ENCODE measurements around the gene DPH7. TPM values are rescaled to one million over a fixed set of nuclear protein-coding genes. Genes with fewer than 3 reads are reported as not detected.
"Not testable (repeated sequence)": the region's sequence is repeated elsewhere in the genome, so short reads cannot be mapped to it uniquely, and the experiment has no call there.

The DPH7 gene
- polyA plus RNA-seq (2013, experiment 1 of 2; ENCODE audit: insufficient read length) = 19.6 TPM
- polyA plus RNA-seq (2013, experiment 2 of 2; ENCODE audit: insufficient read length) = 19.9 TPM

DNA sequence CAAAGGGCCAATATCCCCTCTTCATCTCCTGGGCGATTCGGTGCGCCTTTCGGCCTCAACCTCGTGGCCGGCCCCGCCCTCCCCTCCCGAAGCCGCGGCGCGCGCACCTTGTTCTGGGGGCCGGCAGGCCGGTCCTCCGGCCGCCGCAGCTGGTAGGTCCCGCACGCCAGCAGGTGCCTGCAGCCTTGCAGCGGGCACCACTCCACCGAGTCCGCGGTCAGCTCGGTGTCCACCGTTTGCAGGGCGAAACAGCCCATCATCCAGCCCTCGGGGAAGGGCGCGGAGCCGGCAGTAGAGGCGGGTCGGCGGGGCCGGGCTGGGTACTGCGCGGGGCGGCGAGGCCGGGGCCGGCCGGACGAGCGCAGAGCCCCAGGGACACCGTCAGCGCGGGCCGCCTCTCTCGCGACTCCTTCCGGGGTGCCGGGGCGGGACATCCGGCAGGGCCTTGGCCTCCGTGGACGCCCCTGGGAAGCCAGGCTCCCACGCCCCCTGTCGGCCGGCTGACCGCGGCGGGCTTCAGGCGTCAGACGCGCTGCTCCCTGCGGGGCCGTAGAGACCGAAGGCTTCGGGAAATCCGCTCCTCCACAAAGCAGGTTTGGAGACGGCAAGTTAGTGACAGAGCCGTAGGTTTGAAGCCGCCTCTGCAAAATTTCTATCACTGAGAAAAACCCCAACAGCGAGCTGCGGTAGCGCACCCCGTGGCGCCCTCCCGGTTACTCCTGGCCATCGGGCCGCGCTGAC is at the start of gene DPH7:
Gene DPH7 (minus strand): TSS at position 408 of the 741 bp plus-strand sequence. CDS start 148 bp downstream, at position 260.
- peak; percentile 91 for DNase-seq

DNA sequence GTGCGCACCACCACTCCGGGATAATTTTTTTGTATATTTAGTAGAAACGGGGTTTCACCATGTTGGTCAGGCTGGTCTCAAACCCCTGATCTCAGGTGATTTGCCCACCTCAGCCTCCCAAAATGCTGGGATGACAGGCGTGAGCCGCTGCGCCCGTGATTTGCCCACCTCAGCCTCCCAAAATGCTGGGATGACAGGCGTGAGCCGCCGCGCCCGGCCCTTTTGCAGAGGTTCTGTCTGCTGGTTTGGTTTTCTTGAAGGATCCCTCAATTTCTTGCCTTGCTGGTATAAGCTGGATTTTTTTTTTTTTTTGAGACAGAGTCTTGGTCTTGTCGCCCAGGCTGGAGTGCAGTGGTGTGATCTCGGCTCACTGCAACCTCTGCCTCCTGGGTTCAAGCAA is 48.7 kb upstream of the DPH7 start:
- not testable (repeated sequence) for DNase-seq

DNA sequence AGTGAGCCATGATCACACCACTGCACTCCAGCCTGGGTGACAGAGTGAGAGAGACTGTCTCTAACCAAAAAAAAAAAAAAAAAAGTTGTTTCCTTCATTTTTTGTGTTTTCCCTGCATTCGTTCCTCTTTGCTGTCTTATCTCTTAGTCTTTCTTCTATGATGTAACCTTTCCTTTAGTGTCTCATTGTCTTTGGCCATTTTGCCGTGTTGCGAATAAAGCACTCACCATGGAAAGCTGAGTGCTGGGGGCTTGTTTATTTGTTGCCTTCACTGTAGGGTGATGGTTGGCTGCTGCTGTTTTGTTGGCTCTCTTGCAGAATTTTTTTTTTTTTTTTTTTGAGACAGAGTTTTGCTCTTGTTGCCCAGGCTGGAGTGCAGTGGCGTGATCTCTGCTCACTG is 47.7 kb upstream of the DPH7 start:
- no peak for DNase-seq

DNA sequence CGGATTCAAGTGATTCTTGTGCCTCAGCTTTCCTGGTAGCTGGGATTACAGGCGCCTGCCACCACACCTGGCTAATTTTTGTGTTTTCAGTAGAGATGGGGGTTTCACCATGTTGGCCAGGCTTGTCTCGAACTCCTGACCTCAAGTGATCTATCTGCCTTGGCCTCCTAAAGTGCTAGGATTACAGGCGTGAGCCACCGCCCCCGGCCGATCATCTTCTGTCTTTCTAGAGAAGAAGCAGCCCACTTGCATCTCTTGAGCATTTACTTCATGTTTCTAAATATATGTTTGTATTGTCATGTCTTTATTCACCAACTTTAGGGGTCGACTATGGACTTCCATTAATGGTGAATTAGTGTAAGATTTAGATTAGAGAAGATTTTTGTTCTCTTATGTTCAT is 43.5 kb upstream of the DPH7 start:
- not testable (repeated sequence) for DNase-seq

DNA sequence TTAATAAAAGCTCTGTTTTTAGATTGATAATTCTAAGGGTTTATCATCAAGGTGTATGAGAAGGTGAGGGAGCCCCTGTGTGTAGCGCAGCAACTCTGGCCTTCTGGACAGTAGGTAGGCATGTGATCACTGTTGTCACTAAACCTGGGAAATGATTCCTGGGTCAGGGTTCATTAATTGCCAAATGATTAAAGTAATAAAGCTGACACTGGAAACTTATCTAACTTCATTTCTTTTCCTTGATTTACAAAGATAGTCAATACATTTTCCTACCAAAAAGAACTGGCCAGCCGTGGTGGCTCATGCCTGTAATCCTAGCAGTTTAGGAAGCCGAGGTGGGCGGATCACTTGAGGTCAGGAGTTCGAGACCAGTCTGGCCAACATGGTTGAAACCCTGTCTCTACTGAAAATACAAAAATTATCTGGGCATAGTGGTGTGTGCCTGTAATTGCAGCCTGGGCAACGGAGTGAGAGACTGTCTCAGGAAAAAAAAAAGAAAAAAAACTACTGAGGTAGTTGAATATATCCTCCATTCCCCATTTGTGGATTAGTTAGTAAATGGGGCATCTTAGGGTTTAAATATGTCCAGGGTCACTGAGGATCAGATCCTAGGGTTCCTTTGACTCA is 42.5 kb upstream of the DPH7 start:
- peak; percentile 22 for DNase-seq

DNA sequence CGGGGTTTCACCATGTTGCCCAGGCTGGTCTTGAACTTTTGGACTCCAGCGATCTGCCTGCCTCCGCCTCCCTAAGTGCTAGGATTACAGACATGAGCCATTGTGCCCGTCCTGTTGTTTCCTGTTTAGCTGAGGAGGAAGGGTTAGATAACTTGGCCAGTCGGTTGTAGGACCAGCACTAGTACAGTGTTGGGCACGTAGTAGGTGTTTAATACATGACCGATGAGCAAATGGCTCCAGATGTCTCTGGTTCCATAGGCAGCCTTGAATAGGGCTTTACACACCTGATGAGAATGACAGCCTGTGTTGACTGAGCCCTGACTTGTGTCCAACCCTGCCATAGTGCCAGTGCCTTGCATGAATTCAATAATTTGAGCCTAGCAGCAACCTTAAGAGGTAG is 41.9 kb upstream of the DPH7 start:
- DNase-seq = no peak

DNA sequence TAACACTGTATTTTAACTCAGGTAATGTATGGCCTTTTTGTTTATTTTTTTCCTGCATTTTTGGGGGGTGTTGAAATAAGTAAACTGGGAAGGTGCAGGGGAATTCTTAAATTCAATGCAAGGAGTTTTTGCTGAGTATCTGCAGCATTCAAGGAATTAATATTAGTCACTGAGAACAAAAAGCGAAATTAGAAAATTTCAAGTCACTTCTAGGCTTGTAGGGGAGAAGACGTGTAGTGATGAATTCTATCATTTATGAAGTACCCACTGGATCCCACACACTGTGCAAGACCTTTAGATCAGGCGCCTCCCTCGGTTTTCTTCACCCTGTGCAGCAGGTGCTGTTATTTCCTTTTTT is 41.3 kb upstream of the DPH7 start:
- DNase-seq = no peak

DNA sequence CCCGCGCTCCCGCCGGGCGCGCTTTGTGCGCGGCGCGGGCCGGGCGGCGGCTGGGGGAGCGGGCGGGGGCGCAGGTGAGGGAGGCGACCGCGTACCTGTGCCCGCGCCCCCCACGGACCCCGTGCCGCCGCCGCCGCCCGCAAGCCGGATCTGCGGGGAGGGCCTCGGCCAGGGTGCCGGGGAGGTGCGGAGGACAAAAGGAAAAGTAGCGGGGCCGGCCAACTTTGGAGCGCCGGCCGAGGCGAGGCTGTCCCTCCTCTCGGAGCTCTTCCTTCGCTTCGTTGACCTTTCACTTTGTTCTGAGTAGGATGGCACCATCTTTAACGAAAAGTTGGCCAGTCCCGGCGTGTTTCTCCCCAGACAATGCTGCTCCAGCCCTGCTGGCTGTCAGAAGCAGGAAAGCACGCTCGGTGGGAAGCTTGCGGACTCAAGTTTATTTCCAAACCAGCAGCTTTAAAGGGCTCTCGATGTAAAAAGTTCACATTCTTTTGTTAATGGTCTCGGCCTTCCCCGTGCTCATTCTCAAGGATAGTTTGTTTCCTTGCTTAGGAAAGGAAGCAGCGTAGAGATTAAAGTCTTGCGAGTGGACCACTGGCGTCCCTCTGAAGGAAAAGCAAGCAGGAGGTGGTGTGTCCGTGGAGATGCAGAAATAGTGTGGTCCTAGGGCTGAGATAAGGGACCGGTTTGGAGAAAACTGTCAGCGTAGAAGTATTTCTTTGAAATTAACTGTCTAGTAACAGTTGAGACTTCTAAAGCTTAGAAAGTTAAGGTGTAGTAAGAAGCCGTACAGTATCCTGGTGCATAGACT is 40.7 kb upstream of the DPH7 start:
- DNase-seq = peak; percentile 36

DNA sequence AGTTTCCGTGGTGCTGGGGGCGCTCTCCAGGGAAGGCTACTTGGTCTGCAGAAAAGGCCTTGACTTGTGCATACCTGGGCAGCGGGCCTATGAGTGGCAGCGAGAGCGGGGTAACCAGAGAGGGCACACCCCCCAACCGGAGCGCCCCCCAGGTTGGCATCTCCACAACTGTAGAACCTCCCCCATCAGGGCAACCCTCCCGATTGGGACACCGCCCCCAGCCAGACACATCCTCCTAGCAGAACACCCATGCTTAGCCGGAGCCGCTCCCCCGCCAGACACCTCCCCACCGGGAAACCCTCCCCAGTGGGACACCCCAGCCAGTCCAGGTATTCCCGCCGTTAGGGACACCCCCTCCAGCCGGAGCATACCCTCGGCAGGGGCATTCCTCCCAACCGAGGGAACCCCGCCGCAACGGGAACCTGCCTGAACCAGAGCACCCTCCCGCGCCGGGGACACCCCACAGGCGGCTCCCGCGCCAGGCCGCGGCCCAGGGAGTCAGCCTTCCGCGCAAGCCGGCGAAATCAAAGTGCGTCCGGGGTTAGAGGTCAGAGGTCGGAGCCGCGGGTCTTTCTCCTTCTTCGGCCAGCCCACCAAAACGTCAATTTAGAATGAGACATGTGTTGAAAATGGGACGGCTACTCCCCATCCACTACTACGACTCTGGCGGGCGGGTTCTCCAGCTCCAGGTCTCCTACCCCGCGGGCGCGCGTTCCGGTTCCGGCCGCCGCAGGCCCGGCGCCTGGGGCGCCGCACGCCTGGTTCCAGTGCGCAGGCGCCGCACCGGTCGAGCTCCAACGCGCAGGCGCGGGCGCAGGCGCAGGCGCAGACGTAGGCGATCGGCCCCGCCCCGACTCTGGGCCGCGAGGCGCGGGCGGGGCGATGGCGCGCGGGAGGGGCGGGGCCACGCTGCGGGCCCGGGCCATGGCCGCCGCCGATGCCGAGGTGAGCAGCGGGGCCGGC is 39.7 kb upstream of the DPH7 start, which contains the start of gene EHMT1:
Gene EHMT1 (plus strand): TSS at position 901 of the 963 bp plus-strand sequence. CDS start 24 bp downstream, at position 925.
- peak; percentile 88 for DNase-seq

DNA sequence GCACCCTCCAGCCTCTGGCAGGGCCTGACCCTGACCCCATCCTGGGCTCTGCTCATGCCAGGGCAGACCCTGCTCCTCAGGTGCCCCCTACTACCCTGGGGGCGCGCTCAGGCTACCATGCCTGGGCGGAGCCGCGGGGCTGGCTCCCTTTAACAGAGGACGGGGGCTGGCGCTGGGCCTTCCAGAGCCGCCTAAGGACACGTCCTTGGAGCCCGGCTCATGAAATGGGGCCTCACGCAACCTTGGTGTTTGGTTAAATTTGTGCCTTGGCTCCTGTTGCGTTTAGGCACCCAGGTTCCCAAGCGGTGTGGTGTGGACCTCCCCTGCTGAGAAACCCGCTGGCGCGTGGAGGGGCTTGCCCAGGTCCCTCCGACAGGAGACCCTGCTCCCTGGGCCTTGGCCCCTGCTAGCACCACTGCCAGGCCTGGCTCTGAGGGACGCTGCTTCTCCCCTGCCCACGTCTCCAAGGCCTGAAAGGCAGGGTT is 36.7 kb upstream of the DPH7 start:
- no peak for DNase-seq

DNA sequence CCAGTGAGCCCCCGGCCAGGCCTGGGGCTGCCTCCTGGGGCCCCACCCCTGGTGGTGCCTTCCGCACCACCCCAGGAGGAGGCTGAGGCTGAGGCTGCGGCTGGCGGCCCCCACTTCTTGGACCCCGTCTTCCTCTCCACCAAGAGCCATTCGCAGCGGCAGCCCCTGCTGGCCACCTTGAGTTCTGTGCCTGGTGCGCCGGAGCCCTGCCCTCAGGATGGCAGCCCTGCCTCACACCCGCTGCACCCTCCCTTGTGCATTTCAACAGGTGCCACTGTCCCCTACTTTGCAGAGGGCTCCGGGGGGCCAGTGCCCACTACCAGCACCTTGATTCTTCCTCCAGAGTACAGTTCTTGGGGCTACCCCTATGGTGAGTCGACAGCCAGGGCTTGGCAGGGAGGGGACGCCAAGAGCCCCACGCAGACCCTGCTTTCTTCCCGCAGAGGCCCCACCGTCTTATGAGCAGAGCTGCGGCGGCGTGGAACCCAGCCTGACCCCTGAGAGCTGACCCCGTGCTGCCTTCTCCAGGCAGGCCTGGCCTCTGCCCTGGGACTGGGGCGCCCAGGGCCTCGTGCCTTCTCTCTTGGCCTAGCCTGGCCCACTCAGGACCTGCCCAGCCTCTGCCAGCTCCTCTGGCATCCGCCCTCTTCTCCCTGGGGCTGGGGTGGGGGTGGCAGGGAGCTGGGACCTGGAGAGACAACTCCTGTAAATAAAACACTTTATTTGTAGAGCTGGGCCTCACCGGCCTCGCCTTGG is 36.1 kb upstream of the DPH7 start:
- no peak for DNase-seq

DNA sequence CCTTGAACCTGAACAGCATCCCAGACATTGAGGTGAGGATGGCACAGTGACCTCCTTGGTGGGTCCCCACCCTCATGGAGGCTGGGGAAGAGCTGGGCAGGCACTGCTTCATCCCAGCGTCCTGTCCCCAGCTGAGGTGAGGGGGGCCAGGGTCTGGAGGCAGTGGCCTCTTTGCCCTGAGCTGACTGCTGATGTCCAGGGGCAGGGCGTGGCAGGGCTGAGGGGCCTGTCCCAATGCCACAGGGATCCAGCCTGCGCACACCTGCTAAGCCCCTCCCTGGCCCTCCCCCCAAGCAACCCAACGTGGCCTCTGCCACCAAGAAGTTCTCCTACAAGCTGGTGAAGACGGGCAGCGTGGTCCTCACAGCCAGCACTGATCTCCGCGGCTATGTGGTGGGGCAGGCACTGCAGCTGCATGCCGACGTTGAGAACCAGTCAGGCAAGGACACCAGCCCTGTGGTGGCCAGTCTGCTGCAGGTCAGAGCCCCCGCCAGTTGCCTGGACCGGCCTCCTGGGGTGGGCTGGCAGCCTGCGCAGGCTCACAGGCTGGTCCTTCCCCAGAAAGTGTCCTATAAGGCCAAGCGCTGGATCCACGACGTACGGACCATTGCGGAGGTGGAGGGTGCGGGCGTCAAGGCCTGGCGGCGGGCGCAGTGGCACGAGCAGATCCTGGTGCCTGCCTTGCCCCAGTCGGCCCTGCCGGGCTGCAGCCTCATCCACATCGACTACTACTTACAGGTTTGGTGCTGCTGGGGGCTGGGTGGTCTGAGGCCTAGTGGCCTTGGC is 35.2 kb upstream of the DPH7 start:
- DNase-seq = no peak

DNA sequence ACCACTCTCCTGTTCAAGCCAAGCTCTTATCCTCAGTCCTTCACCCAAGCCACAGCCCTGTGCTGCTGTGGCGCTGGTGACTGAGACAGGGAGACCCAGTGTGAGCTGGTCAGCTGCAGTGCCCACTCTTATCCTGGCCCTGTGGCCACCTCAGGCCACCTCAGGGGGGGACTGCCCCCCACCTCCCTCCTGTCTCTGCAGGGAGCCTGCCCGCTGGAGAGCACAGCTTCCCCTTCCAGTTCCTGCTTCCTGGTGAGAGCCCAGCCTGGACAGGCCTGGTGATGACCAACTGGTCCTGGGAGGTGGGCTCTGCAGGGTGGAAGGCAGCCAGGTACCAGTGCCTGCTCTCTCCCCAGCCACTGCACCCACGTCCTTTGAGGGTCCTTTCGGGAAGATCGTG is 34.5 kb upstream of the DPH7 start:
- DNase-seq = no peak

DNA sequence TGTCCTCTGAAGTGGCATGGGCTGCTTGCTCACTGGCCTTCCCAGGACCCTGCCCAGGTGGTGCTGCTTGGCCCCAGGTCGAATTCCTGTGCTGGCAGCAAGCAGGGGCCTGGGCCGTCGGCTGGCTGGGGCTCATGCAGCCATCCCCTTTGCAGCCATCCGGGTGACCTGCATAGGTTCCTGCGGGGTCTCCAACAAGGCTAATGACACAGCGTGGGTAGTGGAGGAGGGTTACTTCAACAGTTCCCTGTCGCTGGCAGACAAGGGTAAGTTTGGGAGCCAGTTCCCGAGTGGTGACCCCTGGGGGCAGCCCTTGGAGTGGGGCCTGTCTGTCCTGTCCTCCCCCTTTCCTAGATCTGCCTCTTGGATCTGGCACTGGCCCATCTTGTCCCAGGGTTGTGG is 34.0 kb upstream of the DPH7 start:
- no peak for DNase-seq

DNA sequence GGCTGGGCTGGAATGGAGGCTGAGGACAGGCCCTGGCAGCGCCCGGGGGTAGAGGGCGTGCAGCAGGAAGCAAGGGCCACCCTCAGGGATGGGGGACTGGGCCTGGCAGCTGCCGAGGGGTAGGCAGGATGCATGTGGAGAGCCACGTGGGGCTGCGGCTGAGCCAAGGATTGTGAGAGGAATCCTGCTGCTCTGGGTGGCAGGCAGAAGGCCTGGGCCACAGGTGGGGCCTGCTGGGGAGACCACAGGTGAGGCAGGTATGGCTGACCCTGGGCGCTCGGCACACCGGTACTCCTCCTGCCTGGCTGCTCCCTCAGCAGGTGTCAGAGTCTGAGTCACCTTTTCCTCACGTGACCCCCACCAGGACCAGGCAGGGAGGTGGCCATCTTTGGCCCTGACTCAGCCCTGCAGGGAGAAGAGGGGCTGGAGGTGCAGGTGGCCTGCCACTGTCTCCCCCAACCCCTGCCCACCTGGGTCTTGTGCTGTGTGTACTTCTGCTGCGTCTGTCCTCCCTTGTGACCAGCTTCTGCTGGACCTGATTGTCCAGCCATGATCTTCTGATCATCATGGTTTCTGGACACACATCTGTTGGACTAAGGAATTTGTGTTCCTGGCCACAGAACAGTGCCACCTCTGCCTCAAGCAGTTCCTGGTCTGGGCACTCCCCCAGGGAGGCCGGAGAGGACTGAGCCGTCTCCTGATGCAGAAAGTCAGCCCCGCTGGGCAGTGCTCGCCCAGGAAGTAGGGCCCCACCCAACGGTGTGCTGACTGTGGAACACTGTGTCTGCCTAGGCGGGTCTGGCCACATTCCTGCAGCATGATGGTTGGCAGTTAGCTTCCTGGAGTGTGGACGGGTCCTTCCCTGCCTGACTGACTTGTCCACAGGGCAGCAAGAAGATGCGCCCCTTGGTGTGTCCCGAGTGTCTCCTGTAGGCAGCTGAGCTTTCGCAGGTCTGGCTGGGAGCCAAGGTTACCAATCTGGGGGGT is 33.2 kb upstream of the DPH7 start:
- peak; percentile 75 for DNase-seq

DNA sequence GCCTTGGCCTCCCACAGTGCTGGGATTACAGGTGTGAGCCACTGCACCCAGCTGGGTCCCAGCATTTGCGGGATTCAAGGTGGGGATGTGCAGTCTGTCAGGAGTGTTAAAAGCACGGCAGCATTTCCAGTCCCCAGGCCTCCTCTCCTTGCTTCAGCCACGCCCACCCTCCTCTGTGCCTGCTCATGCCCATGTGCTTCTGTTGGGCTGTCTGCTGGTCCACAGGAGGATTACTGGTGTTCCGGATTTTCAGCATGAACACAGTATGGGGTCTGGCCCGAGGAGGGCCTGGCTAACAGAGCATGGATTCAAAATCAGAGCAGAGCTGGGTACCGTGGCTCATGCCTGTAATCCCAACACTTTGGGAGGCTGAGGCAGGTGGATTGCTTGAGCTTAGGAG is 32.2 kb upstream of the DPH7 start:
- DNase-seq = no peak

DNA sequence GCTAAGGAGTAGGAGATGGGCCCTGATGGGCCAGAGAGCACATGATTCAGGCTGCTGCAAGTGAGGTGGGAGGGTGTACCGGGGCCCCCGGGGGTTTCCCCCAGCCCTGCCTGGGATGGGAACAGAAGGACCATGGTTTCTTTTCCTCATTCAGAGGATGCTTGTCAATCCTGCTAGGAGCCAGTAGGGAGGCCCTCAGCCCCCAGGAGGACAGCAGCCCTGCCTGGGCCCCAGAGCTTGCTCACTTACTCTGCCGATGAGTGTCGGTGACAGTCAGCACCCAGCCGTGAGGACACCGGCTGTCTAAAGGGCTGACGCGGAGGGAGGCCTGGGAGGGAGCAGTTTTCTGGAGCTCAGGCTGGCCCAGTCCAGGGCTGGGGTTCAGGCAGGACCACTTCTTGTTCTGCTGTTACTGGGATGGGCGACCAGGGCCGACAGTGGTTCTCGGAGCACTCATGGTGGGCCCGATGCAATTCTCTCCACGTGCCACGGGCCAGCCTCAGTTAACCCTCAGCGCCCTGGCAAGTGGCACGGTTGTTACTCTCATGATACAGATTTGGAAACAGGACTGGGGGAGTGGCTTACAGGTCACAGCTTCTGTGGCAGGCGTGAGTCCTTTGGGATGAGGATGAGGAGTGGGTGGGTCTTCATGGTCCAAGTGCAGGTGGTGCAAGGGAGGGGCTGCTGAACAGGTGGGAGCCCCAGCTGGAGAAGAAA is 28.6 kb upstream of the DPH7 start:
- DNase-seq = peak; percentile 17

DNA sequence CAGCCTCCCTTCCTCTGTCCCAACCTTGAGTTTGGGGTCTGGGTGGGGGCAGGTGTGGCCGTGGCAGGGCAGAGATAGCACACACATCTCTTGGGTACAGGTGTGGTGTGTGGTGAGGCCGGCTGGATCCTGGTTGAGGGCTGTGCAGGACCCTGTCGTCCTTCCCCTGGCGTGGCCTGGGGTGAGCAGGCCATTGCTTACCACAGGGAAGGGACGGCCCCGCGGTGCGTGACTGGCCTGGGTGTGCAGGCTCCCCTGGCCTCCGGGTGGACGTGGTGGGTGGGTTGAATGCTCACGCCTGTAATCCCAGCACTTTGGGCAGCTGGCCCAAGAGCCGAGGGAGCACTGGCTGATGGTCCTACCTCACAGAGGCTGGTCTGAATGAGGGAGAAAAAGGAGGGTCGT is 28.0 kb upstream of the DPH7 start:
- DNase-seq = no peak

Data from fibroblast of skin of scalp (primary cell).